ENCODE results near the gene ARID3B. TPM values are rescaled to one million over a fixed set of nuclear protein-coding genes. Genes with fewer than 3 reads are reported as not detected.

Gene ARID3B
- total RNA-seq, 1 experiment from 2014 or later: 8.1 TPM

- ChIA-PET RAD21 (ENCODE audit: low non-redundant PET in 1 of 2, low total read pairs in 2 of 2, uncharacterized antibody in 2 of 2, unreplicated experiment in 2 of 2) (interaction anchor here in 1 of 2 experiments (2.5 kb wide), 1 partner anchor 138 kb away, joined by 9 read pairs; no protein-coding TSS in a partner anchor), CTCF (interaction anchor here (1.3 to 8.4 kb wide), 5 partner anchors 9 to 256 kb away, joined by 3 to 258 read pairs (median 17); no protein-coding TSS in a partner anchor), POLR2A (no interaction called here)
- Histone ChIP-seq H3K9me2 (ENCODE audit: insufficient read depth) (no peaks in the 10 kb centered on the region), H3K79me2 (ENCODE audit: insufficient read depth, low read length) (no peaks in the 10 kb centered on the region), H3K27ac (ENCODE audit: low read depth, low read length) (no peak overlapping the region), H3K9ac (ENCODE audit: low read length) (no peak overlapping the region), H3K9me3 (ENCODE audit: control insufficient read depth in 1 of 2, insufficient read depth in 1 of 2, low read depth in 1 of 2, low read length in 2 of 2) (no peaks in the 10 kb centered on the region), H3K4me1 (ENCODE audit: control insufficient read depth in 1 of 2, insufficient read depth in 2 of 2, low read length in 2 of 2) (no peaks in the 10 kb centered on the region), H3K4me2 (ENCODE audit: low read length) (no peak overlapping the region), H4K20me1 (ENCODE audit: insufficient read depth) (no peaks in the 10 kb centered on the region), H2AFZ (ENCODE audit: low read depth, low read length, poor library complexity, severe bottlenecking) (no peak overlapping the region), H3K27me3 (ENCODE audit: insufficient read depth, low read length) (no peaks in the 10 kb centered on the region), H3K4me3 (replicated peaks in 1 of 2; ENCODE audit: low read depth in 1 of 2, low read length in 2 of 2) (no peak overlapping the region), H3K36me3 (ENCODE audit: control insufficient read depth in 1 of 2, insufficient read depth in 2 of 2, low read length in 2 of 2) (peaks cover 26 to 46% of the 10 kb centered on the region in 2 experiments; a peak in 3 of 4 replicates)
- ATAC-seq (no peak), DNase-seq (ENCODE audit: low read depth, low spot score) (no peak)
- TF ChIP-seq SP1 (IDR thresholded peaks at IDR 0.05; ENCODE audit: low read depth): no peak
- TF ChIP-seq SRF (IDR thresholded peaks at IDR 0.05; ENCODE audit: low read depth): no peak
- TF ChIP-seq MAX (IDR thresholded peaks at IDR 0.05): no peak
- TF ChIP-seq EZH2phosphoT487 (IDR thresholded peaks at IDR 0.05; ENCODE audit: borderline replicate concordance): no peak
- TF ChIP-seq ZNF274 (IDR thresholded peaks at IDR 0.05; ENCODE audit: low read depth, low read length): no peak
- TF ChIP-seq, protein P1, sequence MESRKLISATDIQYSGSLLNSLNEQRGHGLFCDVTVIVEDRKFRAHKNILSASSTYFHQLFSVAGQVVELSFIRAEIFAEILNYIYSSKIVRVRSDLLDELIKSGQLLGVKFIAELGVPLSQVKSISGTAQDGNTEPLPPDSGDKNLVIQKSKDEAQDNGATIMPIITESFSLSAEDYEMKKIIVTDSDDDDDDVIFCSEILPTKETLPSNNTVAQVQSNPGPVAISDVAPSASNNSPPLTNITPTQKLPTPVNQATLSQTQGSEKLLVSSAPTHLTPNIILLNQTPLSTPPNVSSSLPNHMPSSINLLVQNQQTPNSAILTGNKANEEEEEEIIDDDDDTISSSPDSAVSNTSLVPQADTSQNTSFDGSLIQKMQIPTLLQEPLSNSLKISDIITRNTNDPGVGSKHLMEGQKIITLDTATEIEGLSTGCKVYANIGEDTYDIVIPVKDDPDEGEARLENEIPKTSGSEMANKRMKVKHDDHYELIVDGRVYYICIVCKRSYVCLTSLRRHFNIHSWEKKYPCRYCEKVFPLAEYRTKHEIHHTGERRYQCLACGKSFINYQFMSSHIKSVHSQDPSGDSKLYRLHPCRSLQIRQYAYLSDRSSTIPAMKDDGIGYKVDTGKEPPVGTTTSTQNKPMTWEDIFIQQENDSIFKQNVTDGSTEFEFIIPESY (IDR thresholded peaks at IDR 0.05; ENCODE audit: extremely low read depth, insufficient replicate concordance, low read length): no peak
- TF ChIP-seq SIN3A (IDR thresholded peaks at IDR 0.05; ENCODE audit: low read depth): no peak; the same call in 1 of the 2 replicates
- BruUV-seq (replicated peaks): no TSS peak
- intact Hi-C loops (cut with micrococcal nuclease): loop anchor here (5.0 kb wide), 1 partner anchor 357 kb away; no protein-coding TSS in a partner anchor
Measured at GRCh38 chr15:74630284-74631086, 89.5 kb downstream of the ARID3B start.
